ENCODE results near the gene ZBTB17. TPM values are rescaled to one million over a fixed set of nuclear protein-coding genes. Genes with fewer than 3 reads are reported as not detected.
"Not testable (repeated sequence)": the region's sequence is repeated elsewhere in the genome, so short reads cannot be mapped to it uniquely, and the experiment has no call there.

The ZBTB17 gene
- total RNA-seq, 2 donors from 2014 or later = 62.0 to 135 TPM

GRCh38 chr1:15983275-15983674 lies 7.4 kb upstream of the ZBTB17 start:
- no peak overlapping the region for H3K4me3 Mint-ChIP-seq
- no peaks in the 10 kb centered on the region for H3K27me3 Mint-ChIP-seq
- no peaks in the 10 kb centered on the region for H3K9me3 Mint-ChIP-seq
- peaks cover 15% of the 10 kb centered on the region for H3K4me1 Mint-ChIP-seq
- ATAC-seq (replicated peaks) = no peak
- no peaks in the 10 kb centered on the region for H3K36me3 Mint-ChIP-seq (ENCODE audit: low read depth)
- no peak overlapping the region for H3K27ac Mint-ChIP-seq

DNA sequence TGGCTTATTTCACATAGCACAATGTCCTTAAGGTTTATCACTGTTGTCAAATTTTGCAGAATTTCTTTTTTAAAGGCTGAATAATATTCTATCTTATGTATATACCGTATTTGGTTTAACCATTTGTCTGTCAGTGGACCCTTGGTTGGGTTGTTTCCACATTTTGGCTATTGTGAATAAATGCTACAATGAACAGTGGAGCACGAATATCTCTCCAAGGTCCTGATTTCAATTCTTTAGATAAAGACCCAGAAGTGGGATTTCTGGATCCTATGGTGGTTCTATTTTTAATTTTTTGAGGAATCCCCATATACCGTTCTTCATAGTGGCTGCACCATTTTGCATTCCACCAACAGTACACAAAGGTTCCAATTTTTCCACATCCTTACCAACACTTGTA lies 5.8 kb upstream of the ZBTB17 start:
- Mint-ChIP-seq H3K27me3 (no peaks in the 10 kb centered on the region), H3K4me3 (no peak overlapping the region), H3K36me3 (ENCODE audit: low read depth) (no peaks in the 10 kb centered on the region), H3K27ac (no peak overlapping the region), H3K9me3 (no peaks in the 10 kb centered on the region), H3K4me1 (peaks cover 16% of the 10 kb centered on the region)
- ATAC-seq (replicated peaks) = no peak

DNA sequence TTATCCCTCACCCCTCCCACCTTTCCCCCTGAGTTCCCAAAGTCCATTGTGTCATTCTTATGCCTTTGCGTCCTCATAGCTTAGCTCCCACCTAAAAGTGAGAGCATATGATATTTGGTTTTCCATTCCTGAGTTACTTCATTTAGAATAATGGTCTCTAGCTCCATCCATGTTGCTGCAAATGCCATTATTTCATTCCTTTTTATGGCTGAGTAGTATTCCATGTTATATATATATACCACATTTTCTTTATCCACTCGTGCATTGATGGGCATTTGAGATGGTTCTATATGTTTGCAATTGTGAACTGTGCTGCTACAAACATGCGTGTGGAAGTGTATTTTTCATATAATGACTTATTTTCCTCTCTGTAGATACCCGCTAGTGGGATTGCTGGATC lies 2.0 kb upstream of the ZBTB17 start:
- not testable (repeated sequence) for H3K4me3 Mint-ChIP-seq; ATAC-seq (replicated peaks); H3K27me3 Mint-ChIP-seq; H3K9me3 Mint-ChIP-seq; H3K27ac Mint-ChIP-seq
- Mint-ChIP-seq H3K36me3 (ENCODE audit: low read depth) (peaks cover 19% of the 10 kb centered on the region), H3K4me1 (peaks cover 23% of the 10 kb centered on the region)

DNA sequence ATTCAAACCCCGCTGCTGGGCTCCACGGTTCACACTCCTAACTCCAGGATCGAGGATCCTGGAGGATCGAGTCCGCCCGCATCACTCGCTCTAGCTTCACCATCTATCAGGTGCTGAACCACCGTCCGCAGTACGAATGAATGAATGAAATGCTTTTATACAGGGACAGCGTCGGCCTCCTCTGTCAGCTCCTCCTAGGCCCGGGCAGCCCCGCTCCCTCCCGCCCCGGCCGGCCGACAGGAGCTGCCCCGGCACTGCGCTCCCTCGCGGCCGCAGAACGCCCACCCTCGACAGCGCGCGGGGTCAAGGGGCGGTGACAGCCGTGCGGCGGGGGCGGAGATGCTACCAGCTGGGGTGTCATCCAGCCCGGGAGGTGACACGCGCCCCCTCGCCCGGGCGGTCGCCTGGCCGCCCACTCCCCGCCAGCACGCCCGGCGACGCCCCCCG lies 520 bp downstream of the ZBTB17 start:
- peaks cover 34% of the 10 kb centered on the region for H3K4me1 Mint-ChIP-seq
- peaks cover 41% of the 10 kb centered on the region for H3K36me3 Mint-ChIP-seq (ENCODE audit: low read depth)
- H3K9me3 Mint-ChIP-seq = no peaks in the 10 kb centered on the region

GRCh38 chr1:15974855-15975254 lies 1.0 kb downstream of the ZBTB17 start:
- Mint-ChIP-seq H3K27me3 (no peaks in the 10 kb centered on the region), H3K9me3 (no peaks in the 10 kb centered on the region), H3K36me3 (ENCODE audit: low read depth) (peaks cover 47% of the 10 kb centered on the region), H3K4me1 (peaks cover 37% of the 10 kb centered on the region), H3K4me3 (peak overlapping the region; percentile 94), H3K27ac (peak overlapping the region; percentile 96)
- ATAC-seq (replicated peaks) = peak; percentile 64

More for the DNA sequence above, 520 bp downstream of the ZBTB17 start:
- peak overlapping the region; percentile 94 for H3K4me3 Mint-ChIP-seq
- H3K27ac Mint-ChIP-seq = peak overlapping the region; percentile 96
- ATAC-seq (replicated peaks) = peak; percentile 76
- H3K27me3 Mint-ChIP-seq = no peaks in the 10 kb centered on the region

- Mint-ChIP-seq H3K4me1 (peaks cover 40% of the 10 kb centered on the region), H3K4me3 (peak overlapping the region; percentile 94), H3K36me3 (ENCODE audit: low read depth) (peaks cover 54% of the 10 kb centered on the region), H3K9me3 (no peaks in the 10 kb centered on the region), H3K27me3 (no peaks in the 10 kb centered on the region), H3K27ac (peak overlapping the region; percentile 7)
- no peak for ATAC-seq (replicated peaks)
Measured at GRCh38 chr1:15973772-15974171, 2.1 kb downstream of the ZBTB17 start.

GRCh38 chr1:15972409-15972808 lies 3.5 kb downstream of the ZBTB17 start:
- no peaks in the 10 kb centered on the region for H3K27me3 Mint-ChIP-seq
- no peaks in the 10 kb centered on the region for H3K9me3 Mint-ChIP-seq
- peaks cover 50% of the 10 kb centered on the region for H3K4me1 Mint-ChIP-seq
- peaks cover 65% of the 10 kb centered on the region for H3K36me3 Mint-ChIP-seq (ENCODE audit: low read depth)
- H3K4me3 Mint-ChIP-seq = peak overlapping the region; percentile 94
- no peak for ATAC-seq (replicated peaks)
- H3K27ac Mint-ChIP-seq = peak overlapping the region; percentile 34

GRCh38 chr1:15970911-15971310 lies 5.0 kb downstream of the ZBTB17 start:
- Mint-ChIP-seq H3K9me3 (no peaks in the 10 kb centered on the region), H3K27ac (no peak overlapping the region), H3K27me3 (no peaks in the 10 kb centered on the region), H3K4me3 (peak overlapping the region; percentile 16), H3K36me3 (ENCODE audit: low read depth) (peaks cover 80% of the 10 kb centered on the region), H3K4me1 (peaks cover 55% of the 10 kb centered on the region)
- no peak for ATAC-seq (replicated peaks)

GRCh38 chr1:15969321-15969880 lies 6.5 kb downstream of the ZBTB17 start:
- Mint-ChIP-seq H3K36me3 (ENCODE audit: low read depth) (peaks cover 84% of the 10 kb centered on the region), H3K4me1 (peaks cover 58% of the 10 kb centered on the region), H3K27ac (no peak overlapping the region), H3K4me3 (no peak overlapping the region), H3K27me3 (no peaks in the 10 kb centered on the region), H3K9me3 (no peaks in the 10 kb centered on the region)
- no peak for ATAC-seq (replicated peaks)

GRCh38 chr1:15968172-15968571 lies 7.7 kb downstream of the ZBTB17 start:
- Mint-ChIP-seq H3K9me3 (no peaks in the 10 kb centered on the region), H3K27me3 (no peaks in the 10 kb centered on the region), H3K27ac (peak overlapping the region; percentile 100), H3K36me3 (ENCODE audit: low read depth) (peaks cover 88% of the 10 kb centered on the region), H3K4me3 (peak overlapping the region; percentile 85), H3K4me1 (peaks cover 59% of the 10 kb centered on the region)
- no peak for ATAC-seq (replicated peaks)

GRCh38 chr1:15966956-15967344 lies 9.0 kb downstream of the ZBTB17 start:
- peak overlapping the region; percentile 100 for H3K27ac Mint-ChIP-seq
- H3K4me3 Mint-ChIP-seq = peak overlapping the region; percentile 85
- ATAC-seq (replicated peaks) = no peak
- no peaks in the 10 kb centered on the region for H3K9me3 Mint-ChIP-seq
- H3K36me3 Mint-ChIP-seq (ENCODE audit: low read depth) = peaks cover 86% of the 10 kb centered on the region
- peaks cover 50% of the 10 kb centered on the region for H3K4me1 Mint-ChIP-seq
- H3K27me3 Mint-ChIP-seq = no peaks in the 10 kb centered on the region

DNA sequence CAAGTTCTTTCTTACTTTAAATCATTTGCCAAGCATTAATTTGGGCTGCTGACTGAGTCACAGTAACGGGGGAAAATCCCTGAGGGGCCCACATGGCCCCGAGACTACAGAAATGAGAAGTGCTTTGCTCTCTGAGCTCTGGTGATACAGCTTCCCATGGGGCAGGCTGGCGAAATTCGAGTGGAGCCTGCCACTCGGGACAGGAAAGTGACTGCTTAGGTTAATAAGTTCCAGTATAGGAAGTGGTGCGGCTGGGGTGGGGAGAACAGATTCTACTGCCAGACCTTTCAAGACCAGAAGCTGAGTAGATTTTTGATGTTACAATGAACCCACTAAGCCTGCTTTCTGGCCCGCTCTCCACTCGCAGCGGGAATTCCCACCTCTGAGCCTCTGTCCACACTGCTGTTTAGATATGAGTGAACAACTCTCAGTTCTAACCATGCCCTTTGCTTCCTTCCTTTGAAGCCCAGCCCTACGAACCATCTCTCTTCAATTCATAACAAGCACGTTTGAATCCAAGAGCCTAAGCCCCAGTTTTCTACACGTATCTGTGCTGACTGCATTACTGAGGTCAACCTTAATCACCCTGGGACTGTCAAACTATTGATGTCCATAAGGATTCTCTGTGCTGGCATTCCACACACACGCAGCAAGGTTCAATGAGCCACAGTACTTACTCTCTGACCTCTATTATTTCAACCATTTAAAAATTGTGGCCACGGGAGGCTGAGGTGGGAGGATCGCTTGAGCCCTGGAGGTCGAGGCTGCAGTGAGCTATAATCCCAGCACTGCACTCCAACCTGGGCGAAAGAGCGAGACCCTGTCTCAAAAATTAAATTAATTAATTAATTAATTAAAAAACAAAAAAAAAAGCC lies 9.6 kb downstream of the ZBTB17 start:
- Mint-ChIP-seq H3K27me3 (no peaks in the 10 kb centered on the region), H3K9me3 (no peaks in the 10 kb centered on the region), H3K27ac (peak overlapping the region; percentile 100), H3K4me3 (peak overlapping the region; percentile 85), H3K36me3 (ENCODE audit: low read depth) (peaks cover 88% of the 10 kb centered on the region), H3K4me1 (peaks cover 53% of the 10 kb centered on the region)
- peak; percentile 79 for ATAC-seq (replicated peaks)

DNA sequence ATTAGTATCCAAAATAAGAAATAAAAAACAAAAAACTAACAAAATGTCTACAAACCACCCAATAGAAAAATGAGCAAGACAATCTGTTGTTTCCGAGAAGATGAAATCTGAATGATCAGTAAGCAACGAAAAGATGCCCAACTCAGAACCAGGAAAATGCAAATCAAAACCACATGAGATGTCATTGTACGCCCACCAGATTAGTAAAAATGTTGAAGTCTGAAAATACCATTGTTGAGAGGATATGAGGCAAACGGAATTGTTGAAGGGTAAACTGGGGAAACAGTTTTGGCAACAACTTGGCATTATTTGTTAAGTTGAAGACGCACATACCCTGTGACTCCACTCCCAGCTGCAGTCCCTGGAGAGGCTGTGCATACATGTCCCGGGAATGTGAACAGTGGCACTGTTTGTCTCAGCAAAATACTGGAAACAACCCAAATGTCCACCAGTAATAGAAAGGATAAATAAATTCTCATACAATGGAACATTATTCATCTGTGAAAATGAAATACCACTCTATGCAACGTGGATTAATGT lies 10.6 kb downstream of the ZBTB17 start:
- Mint-ChIP-seq H3K27ac (peak overlapping the region; percentile 100), H3K9me3 (no peaks in the 10 kb centered on the region), H3K27me3 (no peaks in the 10 kb centered on the region), H3K4me3 (peak overlapping the region; percentile 85), H3K4me1 (peaks cover 59% of the 10 kb centered on the region), H3K36me3 (ENCODE audit: low read depth) (peaks cover 90% of the 10 kb centered on the region)
- peak; percentile 45 for ATAC-seq (replicated peaks)

- Mint-ChIP-seq H3K27me3 (no peaks in the 10 kb centered on the region), H3K4me1 (peaks cover 62% of the 10 kb centered on the region), H3K36me3 (ENCODE audit: low read depth) (peaks cover 90% of the 10 kb centered on the region), H3K9me3 (no peaks in the 10 kb centered on the region), H3K27ac (peak overlapping the region; percentile 100), H3K4me3 (peak overlapping the region; percentile 85)
- peak; percentile 22 for ATAC-seq (replicated peaks)
Measured at GRCh38 chr1:15963968-15964648, 11.8 kb downstream of the ZBTB17 start.
